GM12872 (cell line): ENCODE results near the gene DCST2.

Experiments
- TF ChIP-seq, protein P1 (sequence below): IDR thresholded peaks from 3 replicates; pipeline ENCODE4 v1.5.1; 2011; ENCODE audit warnings: low read depth, mild to moderate bottlenecking, low read length, moderate library complexity; ENCODE audit not compliant: insufficient read depth

Gene DCST2

DNA sequence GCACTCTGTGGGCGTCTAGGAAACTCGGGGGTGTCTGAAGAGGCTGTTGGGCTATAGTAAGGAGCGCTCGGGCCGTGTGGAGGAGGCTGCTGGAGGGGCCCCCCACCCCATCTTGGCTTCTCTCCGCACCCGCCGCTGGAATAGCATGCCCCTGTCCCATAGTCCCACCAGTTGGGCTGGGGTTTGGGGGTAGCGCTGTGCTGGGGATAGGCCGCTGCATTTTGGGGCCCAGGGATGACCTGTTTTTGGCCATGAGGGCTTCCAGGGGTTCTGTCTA is 45.6 kb upstream of the DCST2 start:
- TF ChIP-seq, protein P1, sequence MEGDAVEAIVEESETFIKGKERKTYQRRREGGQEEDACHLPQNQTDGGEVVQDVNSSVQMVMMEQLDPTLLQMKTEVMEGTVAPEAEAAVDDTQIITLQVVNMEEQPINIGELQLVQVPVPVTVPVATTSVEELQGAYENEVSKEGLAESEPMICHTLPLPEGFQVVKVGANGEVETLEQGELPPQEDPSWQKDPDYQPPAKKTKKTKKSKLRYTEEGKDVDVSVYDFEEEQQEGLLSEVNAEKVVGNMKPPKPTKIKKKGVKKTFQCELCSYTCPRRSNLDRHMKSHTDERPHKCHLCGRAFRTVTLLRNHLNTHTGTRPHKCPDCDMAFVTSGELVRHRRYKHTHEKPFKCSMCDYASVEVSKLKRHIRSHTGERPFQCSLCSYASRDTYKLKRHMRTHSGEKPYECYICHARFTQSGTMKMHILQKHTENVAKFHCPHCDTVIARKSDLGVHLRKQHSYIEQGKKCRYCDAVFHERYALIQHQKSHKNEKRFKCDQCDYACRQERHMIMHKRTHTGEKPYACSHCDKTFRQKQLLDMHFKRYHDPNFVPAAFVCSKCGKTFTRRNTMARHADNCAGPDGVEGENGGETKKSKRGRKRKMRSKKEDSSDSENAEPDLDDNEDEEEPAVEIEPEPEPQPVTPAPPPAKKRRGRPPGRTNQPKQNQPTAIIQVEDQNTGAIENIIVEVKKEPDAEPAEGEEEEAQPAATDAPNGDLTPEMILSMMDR = no peak

DNA sequence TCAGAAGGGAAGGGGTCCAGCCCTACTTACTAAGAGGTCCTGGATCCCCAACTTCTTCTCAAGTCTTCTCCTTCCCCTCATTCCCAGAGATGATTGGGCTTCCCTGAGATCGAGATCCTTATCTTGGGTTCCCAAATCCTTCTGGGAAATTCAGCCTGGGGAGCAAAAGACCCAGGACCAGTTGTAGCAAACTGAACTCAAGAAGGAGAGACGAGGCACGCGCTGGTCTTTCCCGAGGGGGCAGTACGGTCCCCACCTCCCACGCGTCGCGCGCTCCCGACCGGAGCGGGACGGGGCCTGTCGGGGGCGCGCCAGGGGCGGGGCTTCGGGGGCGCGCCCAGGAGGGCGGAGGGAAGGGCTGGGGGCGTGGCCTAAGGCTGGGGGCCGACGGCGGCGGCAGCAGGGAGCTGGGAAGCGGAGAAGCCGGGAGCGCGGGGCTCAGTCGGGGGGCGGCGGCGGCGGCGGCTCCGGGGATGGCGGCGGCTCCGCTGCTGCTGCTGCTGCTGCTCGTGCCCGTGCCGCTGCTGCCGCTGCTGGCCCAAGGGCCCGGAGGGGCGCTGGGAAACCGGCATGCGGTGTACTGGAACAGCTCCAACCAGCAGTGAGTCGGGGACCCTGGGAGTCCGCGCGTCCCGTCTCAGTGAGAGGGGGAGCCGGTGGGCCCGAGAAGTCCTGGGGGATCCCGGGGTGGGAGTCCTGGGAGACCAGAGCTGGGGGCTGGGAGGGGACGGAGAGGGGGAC is 45.1 kb upstream of the DCST2 start, which contains the start of gene EFNA3:
Gene EFNA3 (plus strand): TSS at position 369 of the 741 bp plus-strand sequence. CDS start 105 bp downstream, at position 474.
- TF ChIP-seq, protein P1 = no peak

DNA sequence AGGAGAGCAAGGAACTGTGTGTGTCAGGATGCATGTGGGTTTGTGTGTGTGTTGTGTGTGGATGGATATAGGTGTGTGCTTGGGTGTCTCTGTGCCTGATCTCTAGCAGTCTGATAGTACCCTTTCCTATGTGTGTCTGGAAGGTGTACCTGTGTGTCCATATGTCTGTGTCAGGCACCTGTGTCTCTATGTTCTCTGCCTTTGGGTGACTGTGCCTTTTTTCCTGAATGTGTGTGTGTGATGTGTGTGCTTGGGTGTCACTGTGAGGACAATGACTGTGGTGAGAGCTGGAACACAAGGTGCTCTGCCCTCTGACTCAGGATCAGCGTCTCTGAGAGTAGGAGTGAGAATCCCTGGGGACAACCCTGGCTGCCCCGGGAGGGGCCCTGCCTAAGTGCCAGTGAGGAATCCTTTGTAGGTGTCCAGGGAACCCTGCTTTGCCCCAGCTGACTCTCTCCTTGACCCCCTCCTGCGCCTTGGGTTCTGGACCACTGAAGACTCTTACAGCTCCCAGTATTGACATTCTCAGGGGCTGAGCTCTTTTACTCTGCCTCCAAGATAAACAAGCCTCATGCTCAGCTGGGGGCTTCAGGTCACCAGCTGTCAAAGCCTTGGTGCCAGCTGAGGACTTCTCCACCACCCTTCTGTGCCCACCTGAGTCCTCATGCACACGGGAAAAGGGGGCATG is 44.3 kb upstream of the DCST2 start:
- TF ChIP-seq, protein P1 = no peak

DNA sequence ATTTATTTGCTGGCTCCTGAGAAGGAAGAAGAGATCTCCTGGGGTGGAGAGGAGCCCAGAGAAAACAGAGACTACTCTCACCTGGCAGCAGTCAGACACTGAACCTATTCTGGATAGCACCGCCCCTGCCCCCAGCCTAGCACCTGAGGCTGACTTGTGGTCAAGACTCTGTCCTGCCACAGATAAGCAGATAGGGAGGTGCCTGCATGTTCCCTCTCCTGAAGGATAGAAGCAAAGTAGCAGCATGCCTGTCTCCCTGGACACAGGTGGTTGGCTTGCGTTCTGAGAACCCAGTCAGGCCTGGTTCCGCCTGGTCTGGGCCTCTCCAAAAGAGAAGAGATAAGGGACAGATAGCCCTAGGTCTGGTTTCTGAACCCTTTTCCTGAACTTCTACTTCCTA is 43.8 kb upstream of the DCST2 start:
- TF ChIP-seq, protein P1 = no peak

DNA sequence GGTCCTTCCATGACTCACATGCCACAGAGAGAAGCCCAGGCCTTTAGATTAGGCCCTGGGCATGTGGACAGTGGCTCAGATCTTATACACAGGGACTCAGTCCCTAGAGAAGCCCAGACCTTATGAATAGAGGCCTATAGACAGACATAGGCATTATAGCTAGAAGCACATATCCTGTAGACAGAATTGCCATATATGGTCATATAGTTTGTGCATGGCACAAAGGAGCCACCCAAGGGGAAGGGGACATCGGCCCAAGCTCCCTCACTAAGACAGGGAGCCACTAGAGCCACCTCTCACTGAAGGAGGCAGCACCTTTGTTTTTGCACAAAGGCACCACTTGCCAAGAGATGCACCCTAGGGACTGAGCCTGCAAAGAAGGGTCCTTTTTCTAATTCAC is 42.8 kb upstream of the DCST2 start:
- TF ChIP-seq, protein P1 = no peak

DNA sequence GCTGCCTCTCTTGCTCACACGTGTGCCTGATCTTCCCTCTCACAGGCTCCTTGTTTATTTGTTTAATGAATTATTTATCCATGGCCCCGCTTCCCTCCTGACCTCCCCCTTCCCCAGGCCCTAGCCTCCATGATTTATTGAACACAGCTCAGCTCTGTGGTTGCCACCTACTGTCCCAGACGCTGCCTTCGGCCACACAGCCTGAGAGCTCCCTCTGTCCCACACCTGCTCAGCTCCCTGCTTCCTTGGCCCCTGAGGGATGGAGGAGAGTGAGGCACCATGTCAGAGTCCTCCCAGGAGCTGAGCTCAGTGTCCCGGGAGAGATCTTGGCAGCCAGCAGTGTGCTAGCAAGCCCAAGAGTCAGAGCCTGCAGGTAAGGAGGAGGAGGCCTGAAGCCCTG is 42.0 kb upstream of the DCST2 start:
- TF ChIP-seq, protein P1 = no peak

DNA sequence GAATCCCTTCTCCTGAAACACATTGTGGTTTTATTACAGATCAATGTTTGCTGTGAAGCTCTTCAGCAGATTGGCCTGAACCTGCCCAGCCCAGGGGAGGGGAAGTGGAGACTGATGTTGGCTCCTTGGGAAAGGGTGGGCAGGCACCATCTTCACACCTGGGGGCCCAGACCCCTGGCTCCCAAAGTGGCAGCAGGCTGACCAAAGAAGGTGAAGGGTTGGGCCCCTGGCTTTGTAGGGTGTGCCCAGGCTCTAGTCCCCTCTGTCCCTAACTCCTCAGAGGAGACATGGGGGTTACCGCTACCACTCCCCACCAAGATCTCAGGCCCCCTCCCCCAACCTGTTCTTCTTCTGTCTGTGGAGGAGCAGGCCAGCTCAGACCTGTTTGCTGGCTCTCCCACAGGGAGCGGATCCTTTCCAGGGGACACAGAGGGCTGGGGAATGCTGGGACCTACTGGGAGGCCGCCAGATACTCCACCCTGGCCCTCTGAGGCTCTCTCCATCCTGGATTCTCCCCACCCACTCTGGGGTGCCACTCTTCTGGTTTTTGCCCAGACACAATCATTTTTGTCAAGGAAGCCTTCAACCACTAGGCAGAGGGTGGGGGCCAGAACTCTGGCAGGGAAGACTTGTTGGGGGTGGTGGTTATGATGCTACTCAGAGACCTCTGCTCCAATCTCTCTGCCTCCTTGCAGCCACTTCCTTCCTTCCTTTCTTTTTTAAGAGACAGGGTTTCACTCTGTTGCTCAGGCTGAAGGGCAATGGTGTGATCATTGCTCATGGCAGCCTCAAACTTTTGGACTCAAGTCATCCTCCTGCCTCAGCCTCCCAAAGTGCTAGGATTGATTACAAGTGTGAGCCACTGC is 40.0 kb upstream of the DCST2 start:
- TF ChIP-seq, protein P1 = no peak
